Activated T-cell treated with anti-CD3 and anti-CD28 coated beads, Interleukin-2, amount 50 U/mL, for 4 hours (primary cell): ENCODE data around the gene CLIP1. TPM values are rescaled to one million over a fixed set of nuclear protein-coding genes. Genes with fewer than 3 reads are reported as not detected.

Experiments
- ATAC-seq, 2 donors: fragments of 200-7000 bp; cut with Tn5 transposase; one replicate each; pipeline ENCODE4 v1.10.0; 2021
- DNase-seq: peaks from one replicate; pipeline ENCODE4 v3.0.0-alpha.2; 2020
- H3K27me3 Mint-ChIP-seq: one replicate; pipeline ENCODE4 v1.8.0; 2021; ENCODE audit warnings: low read depth, mixed read lengths
- H3K36me3 Mint-ChIP-seq: one replicate; pipeline ENCODE4 v1.8.0; 2022; ENCODE audit warnings: mixed read lengths; ENCODE audit not compliant: insufficient read depth
- H3K4me1 Mint-ChIP-seq: one replicate; pipeline ENCODE4 v1.8.0; 2021; ENCODE audit warnings: low read depth, mixed read lengths
- H3K4me3 Mint-ChIP-seq: one replicate; pipeline ENCODE4 v1.8.0; 2021; ENCODE audit warnings: mild to moderate bottlenecking, moderate library complexity, mixed read lengths
- H3K9me3 Mint-ChIP-seq: one replicate; pipeline ENCODE4 v1.8.0; 2021; ENCODE audit warnings: mixed read lengths
- total RNA-seq, 3 donors: library from RNA; stranded (reverse); gene quantifications; one replicate each; pipeline ENCODE4 v1.2.1, GENCODE V29; 2021

Gene CLIP1
- total RNA-seq, 3 donors from 2014 or later = 52.6 to 61.1 (median 53.1) TPM

GRCh38 chr12:122226366-122227125, 195.9 kb downstream of the CLIP1 start:
- peaks cover 40% of the 10 kb centered on the region for H3K4me1 Mint-ChIP-seq
- DNase-seq (no peak), ATAC-seq (peak; percentile 61 to 67)
- no peaks in the 10 kb centered on the region for H3K27me3 Mint-ChIP-seq
- no peaks in the 10 kb centered on the region for H3K9me3 Mint-ChIP-seq
- H3K4me3 Mint-ChIP-seq = peak overlapping the region; percentile 70
- peaks cover 27% of the 10 kb centered on the region for H3K36me3 Mint-ChIP-seq

GRCh38 chr12:122225683-122226365, 196.6 kb downstream of the CLIP1 start, which contains the start of gene DIABLO:
DIABLO (minus strand) TSS chr12:122226052; CDS start chr12:122226014, 38 bp downstream.
- ATAC-seq (peak; percentile 94), DNase-seq (peak; percentile 100)
- H3K36me3 Mint-ChIP-seq = peaks cover 29% of the 10 kb centered on the region
- H3K4me1 Mint-ChIP-seq = peaks cover 41% of the 10 kb centered on the region
- no peaks in the 10 kb centered on the region for H3K27me3 Mint-ChIP-seq
- no peaks in the 10 kb centered on the region for H3K9me3 Mint-ChIP-seq
- H3K4me3 Mint-ChIP-seq = peak within 1 kb of the TSS; percentile 92

Other genes with a start within 250 kb of the CLIP1 start
- gene IL31, start 248.4 kb downstream of the CLIP1 start, total RNA-seq = 10 to 100 TPM in 1 of 3 donors, 1 to 10 TPM in 2; 3.1 to 31.4 (median 5.3) TPM
- gene LRRC43, start 239.5 kb downstream of the CLIP1 start, total RNA-seq = under 1 TPM in 1 of 3 donors, not detected in 2; 0.28 TPM
- gene B3GNT4, start 219.0 kb downstream of the CLIP1 start, total RNA-seq = under 1 TPM; 0.16 to 0.43 (median 0.19) TPM
- 10 to 100 TPM; 66.4 to 75.3 (median 72.5) TPM for gene DIABLO, start 196.6 kb downstream of the CLIP1 start, total RNA-seq
- 10 to 100 TPM; 31.4 to 35.6 (median 32.3) TPM for gene VPS33A, start 156.2 kb downstream of the CLIP1 start, total RNA-seq
- gene ZCCHC8, start 78.3 kb upstream of the CLIP1 start, total RNA-seq = 10 to 100 TPM; 27.2 to 33.5 (median 29.7) TPM
- gene RSRC2, start 104.3 kb upstream of the CLIP1 start, total RNA-seq = 10 to 100 TPM; 84.7 to 97.3 (median 90.7) TPM
- gene KNTC1, start 104.6 kb upstream of the CLIP1 start, total RNA-seq = 10 to 100 TPM; 54.7 to 62.7 (median 57.8) TPM